ENCODE measurements around the gene GALNT2.

Gene GALNT2

DNA sequence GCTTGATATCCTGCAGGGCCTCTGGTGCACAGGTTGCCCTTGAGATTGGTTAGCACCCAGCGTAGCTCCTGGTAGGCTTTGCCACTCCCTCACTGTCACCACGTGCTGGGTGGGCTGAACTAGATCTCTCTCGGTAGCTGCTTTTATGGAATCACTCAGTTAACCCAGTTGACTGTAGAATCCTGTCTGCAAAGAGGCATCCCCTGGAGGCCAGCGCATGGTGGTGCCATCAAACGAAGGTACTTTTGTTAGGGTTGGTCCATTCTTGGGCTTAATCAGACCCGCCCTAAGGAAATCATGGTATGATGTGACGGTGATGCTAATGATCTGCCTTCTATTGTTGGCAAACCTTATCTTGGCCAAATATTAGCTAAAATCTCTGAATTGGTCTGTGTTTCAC, 153.4 kb downstream of the GALNT2 start:
- DNase-seq = no peak

DNA sequence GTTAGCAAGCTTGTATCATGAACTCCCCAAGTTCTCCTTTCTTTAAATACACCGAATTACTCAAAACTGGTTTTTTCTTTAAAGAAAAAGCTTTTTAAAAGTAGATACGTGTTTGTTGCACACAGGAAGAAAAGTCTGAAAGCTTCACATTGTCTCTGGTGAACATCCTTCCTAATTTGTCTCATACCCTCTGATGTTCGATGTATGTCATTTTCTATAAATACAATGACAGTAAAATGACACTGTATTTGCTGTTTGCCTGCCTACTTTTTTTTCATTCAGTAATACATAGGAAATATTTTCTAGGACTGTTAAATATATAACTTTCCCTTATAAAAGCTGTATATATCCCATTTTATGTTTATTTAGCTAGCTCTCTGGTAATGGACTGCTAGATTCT, 153.9 kb downstream of the GALNT2 start:
- DNase-seq = no peak

DNA sequence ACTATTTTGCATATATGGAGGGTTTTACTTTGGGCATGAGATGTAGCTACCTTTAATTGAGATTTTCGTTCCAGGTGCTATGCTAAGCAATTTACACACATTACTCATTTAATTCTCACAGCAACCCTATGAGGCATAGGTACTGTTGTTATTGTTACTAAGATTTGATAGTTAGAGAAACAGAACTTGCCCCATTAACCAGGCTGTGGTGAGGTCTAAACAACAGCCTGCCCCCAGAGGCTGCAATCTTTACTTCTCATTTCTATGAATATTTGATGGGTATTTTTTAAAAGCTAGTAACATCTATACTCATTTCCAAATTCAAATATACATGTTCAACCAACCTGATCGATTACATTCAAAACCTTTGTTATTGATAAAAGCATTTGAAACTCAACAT, 155.6 kb downstream of the GALNT2 start:
- DNase-seq = peak in 1 of 2 experiments; percentile 1

DNA sequence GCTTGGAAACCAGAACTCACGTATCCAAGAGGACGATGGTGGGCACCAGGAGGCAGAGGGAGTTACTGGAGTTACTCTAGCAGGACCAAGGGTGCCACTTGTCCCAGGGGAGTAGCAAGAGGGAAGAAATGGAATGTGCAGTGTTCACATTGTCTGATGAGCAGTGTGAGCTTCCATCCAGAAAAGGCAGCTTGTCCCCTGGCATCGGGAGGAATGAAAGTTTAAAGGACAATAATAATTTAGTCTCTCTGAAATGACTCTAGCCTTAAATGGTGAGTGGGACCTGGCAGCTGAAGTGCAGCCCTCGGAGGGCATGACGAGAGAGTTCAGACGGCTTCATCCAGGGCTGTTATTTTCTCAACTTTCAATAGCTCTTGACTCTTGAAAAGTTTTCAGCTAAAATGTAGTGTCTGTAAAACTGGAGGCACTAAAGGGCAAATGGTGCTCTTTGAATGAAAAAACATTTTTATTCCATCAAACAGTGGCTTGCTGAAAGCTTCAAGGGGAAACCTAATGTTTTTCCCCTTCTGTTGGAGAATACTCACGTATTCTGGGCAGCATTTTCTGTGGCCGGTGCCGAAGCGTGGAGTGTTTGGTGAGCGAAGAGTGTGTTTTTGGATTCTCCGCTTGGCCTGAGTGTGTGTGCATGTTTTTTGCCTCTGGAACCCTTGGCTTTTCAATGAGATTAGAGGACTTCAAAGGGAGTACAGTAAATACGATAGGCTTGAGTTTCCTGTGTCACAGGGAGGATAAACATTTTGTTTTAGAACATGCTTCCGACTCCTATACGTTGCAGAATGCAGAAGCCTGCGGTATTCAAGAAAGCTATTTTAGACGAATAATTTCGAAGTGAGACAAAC, 157.3 kb downstream of the GALNT2 start:
- DNase-seq = no peak

DNA sequence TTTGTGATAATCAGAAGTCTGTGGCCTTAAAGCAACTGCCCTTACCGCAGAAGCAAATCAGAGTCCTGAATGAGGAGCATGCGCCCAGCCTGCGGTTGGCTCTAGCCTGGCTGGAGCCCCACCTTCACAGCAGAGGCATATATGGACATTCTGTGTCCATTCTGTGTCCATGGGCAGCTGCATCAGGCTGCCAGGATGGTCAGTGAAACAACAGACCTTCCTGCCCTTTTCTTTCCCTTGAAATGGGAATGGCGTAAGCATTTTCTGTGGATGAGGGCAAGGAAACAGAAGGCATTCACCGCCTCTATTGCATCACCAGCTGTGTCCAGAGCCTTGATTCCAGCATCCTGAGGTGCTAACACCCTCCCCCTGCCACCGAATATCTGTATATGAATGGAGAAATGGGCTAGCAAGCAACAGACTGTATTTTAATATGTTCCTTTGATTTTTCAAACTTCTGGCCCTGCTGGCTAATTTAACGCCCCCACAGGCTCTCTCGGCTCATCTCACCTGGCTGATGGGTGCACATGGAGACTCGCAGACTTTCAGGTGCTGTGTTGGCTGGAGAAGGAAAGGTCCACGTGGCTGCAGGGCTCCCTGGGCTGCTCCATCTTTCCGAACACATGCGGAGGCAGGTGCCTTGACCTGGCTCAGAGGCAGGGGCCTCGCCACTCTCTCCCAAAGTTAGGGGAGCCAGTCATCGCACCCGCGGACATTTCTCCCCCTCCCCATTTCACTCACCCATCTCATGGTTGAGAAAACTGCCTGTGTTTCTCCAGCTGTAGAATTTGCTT, 159.2 kb downstream of the GALNT2 start:
- no peak for DNase-seq

DNA sequence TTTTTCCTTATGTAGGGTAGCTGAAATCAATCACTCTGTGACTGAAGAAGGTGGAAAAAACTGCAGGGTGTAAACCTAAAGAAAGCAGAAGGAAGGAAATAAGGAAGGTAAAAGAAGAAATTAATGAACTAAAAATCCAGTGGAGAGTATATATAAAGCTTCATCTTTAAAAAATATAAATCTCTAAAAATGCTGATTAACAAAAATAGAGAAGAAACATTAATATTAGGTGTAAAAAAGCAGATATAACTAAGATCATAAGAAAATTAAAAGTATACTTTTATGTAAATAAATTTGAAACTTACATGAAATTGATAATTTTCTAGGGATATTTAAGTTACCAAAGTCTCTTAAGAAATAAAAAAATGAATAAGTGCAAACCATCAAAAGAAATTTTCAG, 159.8 kb downstream of the GALNT2 start:
- DNase-seq = no peak

DNA sequence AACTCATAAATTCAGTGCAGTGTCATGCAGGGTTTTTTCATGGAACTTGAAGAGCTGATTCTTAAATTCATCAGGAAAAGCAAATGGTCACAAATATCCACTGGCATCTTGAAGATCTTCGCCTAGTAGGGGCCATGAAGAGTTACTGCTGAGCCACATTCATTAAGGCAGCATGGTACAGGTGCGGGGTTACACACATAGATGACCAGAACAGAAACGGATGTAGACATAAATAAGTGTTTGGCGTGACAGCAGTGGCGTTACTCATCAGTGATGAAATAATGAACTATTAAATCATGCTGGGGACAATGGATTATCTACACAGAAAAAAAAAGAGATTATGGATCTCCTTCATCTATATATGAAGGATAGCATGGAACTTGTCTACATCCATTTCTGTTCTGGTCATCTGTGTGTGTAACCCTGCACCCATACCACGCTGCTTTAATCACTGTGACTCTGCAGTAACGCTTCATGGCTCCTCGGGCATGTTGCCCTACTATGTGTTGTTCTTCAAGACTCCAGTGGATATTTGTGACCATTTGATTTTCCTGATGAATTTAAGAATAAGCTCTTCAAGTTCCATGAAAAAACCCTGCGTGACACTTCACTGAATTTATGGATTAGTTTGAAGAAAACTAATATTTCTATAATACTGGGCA, 161.3 kb downstream of the GALNT2 start:
- DNase-seq = no peak

DNA sequence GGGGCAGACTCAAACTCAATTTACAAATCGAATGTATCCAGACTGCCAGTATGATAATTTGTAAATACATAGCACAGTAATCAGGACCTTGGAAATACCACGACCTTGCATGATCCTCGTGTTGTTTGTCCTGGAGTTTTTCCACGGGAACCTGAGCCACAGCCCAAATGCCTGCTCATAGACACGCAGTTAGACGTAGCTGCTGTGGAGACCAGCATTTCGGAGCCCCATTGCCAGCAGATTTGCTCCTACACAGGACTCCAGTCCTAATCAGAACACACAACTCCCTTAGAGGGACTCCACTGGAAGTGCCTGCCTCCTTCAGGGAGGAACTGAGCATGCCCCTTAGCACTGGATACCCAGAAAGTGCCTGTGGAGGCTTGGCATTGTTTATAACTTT, 163.2 kb downstream of the GALNT2 start:
- DNase-seq = no peak

DNA sequence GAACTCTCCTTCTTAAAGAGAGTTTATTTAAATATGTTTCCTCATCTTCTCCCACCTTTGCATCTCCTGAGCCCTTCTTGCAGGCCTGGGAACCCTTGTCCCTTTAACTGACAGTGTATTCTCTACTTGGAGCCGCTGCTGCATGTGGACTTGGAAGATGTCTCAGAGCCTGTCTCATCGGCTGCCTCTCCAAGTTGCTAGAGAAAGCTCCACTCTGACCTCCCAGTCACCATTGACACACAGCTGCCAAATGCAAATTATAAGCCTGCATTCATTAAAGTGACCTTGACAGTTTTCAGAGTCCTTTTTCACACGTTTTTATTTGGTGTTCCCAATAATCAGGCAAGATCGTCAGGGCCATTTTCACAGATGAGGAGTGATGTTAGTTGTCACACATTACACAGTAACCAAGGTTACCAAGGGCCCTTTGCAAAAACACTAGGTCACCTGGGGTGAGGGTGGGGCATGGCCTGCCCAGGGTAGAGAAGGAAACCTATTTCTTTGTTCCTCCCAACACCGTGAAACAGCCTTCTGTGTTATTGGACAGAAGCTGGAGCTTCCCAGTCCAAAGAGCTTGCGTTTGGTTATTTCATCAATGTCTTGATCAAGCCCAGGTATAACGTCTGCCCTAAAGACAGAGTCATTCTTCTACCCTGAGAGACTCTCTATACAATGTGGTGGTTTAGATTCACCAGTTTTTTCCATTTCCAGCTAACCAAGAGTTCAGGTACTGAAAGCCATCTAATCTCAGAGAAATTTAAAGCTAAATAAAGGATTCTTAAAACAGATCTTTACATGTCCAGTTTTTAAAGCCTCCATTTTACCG, 164.1 kb downstream of the GALNT2 start:
- DNase-seq = no peak

DNA sequence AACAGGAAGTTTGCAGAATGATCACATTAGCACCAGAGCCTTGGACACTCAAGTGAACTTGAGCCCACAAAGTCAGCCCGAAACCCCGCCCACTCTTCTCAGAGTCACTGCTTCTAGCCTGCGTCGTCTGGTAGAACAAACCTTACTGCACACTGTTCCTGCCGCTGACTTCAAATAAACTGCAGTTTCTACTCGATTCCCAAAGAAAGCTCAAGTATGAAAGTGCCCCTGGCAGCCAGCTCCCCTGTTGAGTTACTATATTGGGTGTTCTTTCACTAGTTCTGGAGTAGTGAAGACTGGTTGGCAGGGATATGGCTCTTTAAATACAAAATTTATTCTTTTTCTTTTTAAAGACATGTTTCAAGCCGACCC, 164.7 kb downstream of the GALNT2 start:
- no peak for DNase-seq

DNA sequence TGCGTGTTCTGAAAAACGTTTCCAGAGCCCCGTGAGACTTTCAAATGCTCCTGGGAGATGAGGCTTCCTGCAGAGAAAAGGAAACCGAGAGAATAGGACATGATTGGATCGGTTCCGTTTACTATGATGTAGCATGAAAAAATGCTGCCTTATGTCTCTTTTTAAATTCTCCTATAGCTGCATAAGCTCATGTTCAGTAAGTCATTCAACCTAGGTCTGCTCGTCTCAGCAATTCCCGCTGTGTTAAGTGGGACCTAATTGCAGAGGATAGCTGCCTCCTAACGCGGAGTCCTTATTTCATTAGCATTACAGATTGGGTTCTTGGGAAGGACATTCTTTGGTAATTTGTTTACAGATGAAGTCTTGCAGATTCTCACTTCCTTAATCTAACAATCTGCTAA, 165.3 kb downstream of the GALNT2 start:
- DNase-seq = no peak

DNA sequence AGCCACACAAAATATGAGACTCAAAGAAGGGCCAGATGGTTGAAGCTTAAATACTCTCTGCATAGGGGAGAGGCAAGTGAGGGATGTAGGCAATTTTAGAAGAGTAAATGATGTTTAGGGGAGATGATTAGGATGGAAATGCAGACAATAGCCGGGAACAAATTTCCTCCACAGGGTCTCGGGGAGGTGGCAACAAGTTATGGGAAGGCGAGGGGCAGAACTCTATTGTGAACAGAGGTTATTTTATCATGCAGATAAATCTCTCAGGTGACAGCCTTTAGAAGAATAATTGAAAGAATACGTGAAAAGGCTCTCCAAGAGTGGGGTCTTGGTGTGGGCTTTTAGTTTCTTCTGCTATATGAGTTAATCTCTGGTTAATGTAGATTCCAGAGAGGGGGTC, 166.7 kb downstream of the GALNT2 start:
- DNase-seq = no peak

DNA sequence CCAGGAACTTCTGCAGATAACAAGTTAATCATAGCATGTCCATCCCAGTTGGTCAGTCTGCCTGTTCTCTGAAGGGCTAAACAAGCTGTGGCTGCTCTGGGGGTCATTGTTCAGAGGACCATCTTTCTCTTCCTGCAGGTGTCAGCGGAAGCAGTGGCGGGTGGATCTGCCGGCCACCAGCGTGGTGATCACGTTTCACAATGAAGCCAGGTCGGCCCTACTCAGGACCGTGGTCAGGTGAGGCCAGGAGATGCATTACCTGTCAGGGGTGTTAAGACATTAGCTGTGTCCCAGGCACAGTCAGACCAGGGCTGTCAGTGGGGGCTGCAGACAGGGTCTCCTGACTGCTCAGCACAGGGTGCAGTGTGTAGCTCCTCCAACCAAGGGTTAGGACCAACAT, 168.8 kb downstream of the GALNT2 start:
- no peak for DNase-seq

DNA sequence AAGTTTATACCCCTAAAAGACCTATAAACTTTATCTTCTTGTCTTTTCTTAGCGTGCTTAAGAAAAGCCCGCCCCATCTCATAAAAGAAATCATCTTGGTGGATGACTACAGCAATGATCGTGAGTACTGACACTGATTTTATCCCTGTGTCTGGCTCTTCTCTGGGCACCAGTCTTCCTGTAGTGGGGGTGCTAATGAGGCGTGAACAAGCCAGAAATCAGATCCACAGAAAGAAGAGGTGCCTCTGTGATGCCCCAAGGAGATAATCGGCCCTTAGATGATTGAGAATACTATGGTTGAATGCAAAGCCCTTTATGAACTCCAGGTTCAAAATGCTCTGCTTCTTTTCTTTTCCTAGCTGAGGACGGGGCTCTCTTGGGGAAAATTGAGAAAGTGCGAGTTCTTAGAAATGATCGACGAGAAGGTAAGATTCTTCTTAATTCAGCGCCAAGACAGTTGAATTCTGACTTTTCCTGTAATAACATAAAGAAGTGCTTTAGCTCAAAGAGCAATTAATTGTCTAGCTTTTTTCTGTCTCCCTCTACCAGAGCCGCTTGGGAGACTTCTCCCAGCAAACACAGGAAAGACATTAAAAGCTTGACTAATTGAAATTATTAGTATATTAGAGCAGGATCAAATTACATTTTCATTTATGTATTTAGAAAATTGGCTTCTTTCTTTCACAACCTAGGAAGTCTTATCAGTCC, 169.4 kb downstream of the GALNT2 start:
- no peak for DNase-seq

DNA sequence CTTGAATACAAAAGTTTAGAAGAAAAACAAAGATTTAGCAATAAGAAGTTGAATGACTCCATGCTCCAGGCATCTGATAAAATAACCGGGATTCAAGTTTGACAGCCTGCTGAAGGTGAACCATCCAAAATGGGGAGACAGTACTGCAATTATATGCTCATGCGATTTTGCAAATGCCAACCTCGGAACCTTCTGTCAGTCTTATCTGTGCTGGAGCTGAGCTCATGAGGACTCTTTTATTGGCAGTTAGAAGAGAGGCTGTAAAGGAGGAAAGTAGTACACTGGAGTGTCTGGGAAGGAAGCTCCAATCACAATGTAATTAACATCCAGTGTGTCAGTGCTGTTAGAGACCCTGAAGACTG, 170.0 kb downstream of the GALNT2 start:
- DNase-seq = no peak

DNA sequence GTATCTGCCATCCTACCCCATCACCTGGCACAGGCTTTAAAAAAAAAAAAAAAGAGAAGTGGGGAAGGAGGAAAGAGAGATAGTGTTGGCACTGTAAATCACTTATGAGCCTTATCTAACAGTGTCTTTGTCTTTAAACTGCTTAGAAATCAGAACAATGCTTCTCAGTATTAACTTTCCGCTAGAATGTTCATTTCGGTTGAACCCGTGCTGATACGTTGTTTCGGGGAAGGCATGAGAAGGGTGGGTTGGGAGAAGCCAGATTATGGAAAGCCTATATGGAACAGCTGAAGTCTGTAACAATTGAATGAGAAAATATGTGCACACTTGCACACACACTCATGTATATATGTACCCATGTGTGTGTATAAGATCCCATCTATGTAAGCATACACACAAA, 170.8 kb downstream of the GALNT2 start:
- no peak for DNase-seq

DNA sequence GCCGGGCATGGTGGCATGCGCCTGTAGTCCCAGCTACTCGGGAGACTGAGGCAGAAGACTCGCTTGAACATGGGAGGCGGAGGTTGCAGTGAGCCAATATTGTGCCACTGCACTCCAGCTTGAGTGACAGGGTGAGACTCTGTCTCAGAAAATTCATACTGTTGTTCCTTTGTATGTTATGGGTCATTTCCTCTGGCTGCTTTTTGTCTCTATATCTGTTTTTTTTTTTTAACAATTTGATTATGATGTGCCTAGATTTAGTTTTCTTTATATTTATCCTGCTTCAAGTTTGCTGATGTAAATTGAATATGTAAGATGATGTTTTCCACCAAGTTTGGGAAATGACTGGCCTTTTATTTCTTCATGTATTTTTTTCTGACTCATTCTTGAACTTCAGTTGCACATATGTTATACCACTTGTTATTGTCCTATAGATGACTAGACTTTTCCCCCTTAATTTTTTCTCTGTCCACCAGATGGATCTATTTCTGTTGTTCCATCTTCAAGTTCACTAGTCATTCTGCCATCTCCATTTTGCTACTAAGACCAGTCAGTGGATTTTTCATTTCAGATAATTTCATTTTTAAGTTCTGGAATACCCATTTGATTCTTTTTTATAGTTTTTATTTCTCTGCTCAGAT, 173.5 kb downstream of the GALNT2 start:
- DNase-seq = no peak

DNA sequence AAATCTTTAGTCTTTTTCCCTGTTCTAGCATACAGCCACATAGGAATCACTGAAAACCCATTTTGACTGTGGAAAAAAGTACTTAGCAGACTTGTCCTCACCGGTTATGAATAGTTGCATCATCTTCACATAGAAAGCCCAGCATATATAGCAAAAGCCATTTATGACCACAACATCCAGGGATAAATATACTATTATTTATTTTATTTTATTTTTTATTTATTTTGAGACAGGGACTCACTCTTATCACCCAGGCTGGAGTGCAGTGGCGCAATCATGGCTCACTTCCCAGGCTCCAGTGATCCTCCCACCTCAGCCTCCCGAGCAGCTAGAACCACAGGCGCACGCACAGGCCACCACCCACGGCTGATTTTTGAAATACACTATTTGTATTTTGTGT, 175.3 kb downstream of the GALNT2 start:
- no peak for DNase-seq

DNA sequence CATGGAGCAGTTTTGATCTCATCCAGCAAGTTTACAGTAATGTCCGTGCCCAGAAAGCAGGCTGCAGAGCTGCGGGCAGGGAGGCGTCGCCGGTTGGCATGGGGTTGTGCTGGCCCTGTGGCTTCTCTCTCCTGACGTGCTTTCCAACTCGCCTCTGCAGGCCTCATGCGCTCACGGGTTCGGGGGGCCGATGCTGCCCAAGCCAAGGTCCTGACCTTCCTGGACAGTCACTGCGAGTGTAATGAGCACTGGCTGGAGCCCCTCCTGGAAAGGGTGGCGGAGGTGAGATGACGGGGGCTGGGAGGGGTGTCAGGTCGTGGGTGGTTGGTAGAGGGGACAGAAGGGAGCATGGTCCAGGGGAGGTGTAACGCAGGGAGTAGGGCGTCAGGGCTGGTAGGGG, 176.1 kb downstream of the GALNT2 start:
- DNase-seq = no peak

DNA sequence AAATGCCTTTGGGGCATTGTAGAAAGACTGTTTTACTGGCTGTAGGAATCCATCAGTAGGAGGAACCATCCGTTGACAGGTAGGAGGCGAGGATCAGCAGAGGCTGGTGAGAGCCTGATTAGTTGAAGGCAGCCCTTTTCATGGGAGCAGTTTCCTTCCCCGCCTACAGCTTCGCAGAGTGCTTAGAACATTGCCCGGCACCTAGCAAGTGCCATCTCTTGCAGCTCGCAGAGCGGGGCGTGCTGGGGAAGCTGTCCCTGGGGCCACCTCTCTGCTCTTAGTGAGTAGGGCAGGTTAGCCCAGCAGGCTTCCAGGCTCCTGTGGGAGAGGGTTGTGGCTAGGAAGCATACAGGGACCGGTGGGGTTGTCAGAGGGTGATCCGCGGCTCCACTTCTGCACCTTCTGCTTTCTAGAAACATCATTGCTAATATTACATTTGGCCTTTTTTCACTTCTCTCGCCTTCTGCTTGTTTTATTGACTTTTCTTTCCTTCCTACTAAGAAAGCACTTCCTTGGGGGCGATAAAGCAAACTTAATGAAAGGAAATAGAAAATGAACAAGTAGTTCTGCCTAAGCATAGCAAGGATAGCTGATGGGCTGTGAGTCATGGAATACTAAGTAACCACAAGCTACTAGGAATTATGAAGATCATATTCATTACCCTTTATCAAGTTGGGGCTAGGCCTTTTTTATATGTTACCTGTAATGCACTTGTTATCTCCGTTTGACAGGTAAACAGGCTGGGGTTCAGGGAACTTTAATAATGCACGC, 176.7 kb downstream of the GALNT2 start:
- DNase-seq = no peak

DNA sequence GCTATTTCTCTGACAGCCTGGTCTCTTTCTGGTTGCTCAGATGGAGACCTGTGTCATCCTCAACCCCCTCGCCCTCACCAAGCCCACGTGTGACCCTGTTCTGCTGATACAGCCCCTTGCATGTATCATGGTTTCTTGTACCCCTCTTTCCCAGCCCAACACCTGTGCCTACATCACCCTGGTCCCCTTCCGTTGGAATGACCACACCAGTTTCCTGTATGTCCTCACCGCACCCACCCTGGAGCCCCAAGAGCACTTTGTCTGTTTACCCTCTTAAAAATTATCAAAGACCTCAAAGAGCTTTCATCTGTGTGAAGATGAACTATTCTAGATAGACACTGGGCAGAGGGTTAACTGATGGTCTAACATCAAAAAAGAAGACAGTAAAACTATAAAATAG, 179.5 kb downstream of the GALNT2 start:
- DNase-seq = no peak

Measured in AML-193 (cell line).